Measurements from ENCODE around the gene MRPS2.
A peak's percentile ranks its signal among the peaks of the same experiment; 100 is the strongest.

The MRPS2 gene

DNA sequence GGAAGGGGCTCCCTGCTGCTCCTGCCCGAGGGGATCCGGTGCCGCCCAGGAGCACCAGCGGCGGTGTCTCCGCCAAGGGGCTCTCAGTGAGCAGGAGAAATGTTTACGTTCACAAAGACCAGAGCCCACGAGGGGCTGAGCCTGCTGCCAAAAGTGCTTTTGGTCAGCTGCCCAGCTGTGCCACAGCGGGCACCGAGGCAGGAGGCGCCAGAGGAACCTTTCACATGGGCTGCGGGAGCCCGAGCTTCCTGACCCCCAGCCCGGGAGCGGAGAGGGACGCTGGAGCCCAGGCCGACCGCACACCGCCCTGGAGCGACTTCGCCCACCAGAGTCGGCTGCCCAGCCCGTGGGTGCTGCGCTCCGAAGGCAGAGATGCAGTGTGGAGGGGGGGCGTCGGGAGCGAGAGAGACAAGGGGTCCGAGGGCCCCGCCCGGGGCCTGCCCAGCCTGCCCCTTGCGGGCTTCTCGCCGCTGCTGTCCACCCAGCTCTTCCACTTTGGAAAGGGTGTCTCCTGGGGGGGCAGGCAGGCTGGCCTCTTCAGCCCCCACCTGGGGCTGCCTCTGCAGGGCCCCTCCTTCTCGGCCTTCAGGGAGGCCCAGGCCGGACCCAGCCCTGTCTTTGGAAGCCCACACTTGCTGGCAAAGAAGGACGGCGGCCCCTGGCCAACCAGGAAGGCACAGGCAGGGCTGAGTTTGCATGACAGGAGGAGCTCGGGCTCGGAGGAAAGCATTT, 13.0 kb upstream of the MRPS2 start:
- no peak overlapping the region for H3K4me3 Mint-ChIP-seq
- no peak overlapping the region for H3K27ac Mint-ChIP-seq
- DNase-seq (ENCODE audit: low spot score): no peak
- no peaks in the 10 kb centered on the region for H3K36me3 Mint-ChIP-seq (ENCODE audit: low read depth)
- no peaks in the 10 kb centered on the region for H3K9me3 Mint-ChIP-seq
- peaks cover 6% of the 10 kb centered on the region for H3K27me3 Mint-ChIP-seq (ENCODE audit: low read depth)
- no peaks in the 10 kb centered on the region for H3K4me1 Mint-ChIP-seq (ENCODE audit: low read depth)

DNA sequence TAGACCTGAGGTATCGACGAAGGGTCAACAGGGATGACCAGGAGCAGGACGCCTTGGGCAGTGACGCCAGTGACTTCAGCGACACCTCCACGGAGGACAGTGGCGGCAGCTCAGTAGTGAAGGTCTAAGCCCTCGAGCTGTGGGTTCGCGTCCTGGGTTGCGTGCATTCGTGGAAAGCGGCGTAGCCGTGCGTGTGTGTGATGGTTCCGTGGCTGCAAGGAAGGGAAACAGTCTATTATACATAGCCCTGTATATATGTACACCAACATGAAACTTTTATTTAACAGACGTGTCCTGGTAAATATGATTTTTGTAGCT, 12.5 kb upstream of the MRPS2 start:
- H3K27ac Mint-ChIP-seq: no peak overlapping the region
- no peaks in the 10 kb centered on the region for H3K9me3 Mint-ChIP-seq
- H3K4me3 Mint-ChIP-seq: no peak overlapping the region

DNA sequence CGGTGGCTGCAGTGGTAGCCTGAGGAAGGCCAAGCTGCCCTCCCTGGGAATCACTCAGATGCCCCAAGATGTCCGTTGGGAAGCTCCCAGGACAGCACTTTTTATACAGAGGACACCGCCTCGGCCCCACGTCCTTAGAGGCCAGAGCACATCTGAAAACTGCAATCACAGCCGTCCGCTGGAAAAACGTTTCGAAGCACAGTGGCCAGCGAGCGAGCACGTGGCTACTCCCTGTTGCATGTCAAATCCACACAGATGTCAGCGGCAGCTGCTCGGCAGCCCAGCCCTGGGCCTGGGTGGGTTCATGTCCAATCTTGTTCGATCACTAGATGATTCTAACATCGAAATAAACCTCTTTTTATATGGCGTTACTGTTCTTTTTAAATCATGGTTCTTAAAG, 12.0 kb upstream of the MRPS2 start:
- no peak for DNase-seq (ENCODE audit: low spot score)
- Mint-ChIP-seq H3K4me3 (no peak overlapping the region), H3K4me1 (ENCODE audit: low read depth) (no peaks in the 10 kb centered on the region), H3K9me3 (no peaks in the 10 kb centered on the region), H3K36me3 (ENCODE audit: low read depth) (no peaks in the 10 kb centered on the region), H3K27ac (no peak overlapping the region), H3K27me3 (ENCODE audit: low read depth) (no peaks in the 10 kb centered on the region)

More for the DNA sequence above, 12.5 kb upstream of the MRPS2 start:
- no peak for DNase-seq (ENCODE audit: low spot score)
- Mint-ChIP-seq H3K27me3 (ENCODE audit: low read depth) (peaks cover under 1% of the 10 kb centered on the region), H3K36me3 (ENCODE audit: low read depth) (no peaks in the 10 kb centered on the region), H3K4me1 (ENCODE audit: low read depth) (no peaks in the 10 kb centered on the region)

DNA sequence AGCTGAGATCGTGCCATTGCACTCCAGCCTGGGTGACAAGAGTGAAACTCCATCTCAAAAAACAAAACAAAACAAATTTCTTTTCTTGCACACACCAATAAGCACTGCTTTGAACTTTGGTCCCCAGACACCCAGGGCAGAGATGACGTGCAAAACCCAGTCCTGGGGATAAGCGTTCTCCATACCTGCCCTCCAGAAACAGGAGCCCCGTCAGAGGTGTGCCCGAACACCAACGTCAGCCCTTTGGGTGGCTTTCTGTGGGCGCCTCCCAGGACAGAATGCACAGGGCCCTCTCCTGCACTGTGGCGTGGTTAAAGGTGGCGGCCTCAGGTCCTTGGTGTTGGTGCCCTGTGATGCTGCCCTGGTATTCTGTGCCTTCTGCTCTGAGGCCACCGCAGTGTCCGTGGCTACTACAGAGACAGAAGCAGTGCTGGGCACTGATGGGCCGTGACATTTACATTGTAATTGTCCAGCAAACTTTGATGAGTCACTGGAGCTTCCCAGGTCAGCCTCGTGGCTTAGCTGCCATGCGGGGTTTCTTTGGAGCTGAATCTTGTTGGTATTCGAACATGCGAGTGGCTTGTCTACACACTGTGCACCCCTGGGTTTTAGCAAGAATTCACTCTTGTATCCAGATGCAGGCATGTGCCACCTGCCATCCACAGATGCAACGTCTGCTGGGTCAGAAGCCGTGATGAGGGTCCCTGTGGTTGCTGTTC, 11.1 kb upstream of the MRPS2 start:
- Mint-ChIP-seq H3K4me1 (ENCODE audit: low read depth) (no peaks in the 10 kb centered on the region), H3K27me3 (ENCODE audit: low read depth) (no peaks in the 10 kb centered on the region), H3K4me3 (no peak overlapping the region), H3K27ac (no peak overlapping the region), H3K36me3 (ENCODE audit: low read depth) (no peaks in the 10 kb centered on the region), H3K9me3 (no peaks in the 10 kb centered on the region)
- DNase-seq (ENCODE audit: low spot score): no peak

DNA sequence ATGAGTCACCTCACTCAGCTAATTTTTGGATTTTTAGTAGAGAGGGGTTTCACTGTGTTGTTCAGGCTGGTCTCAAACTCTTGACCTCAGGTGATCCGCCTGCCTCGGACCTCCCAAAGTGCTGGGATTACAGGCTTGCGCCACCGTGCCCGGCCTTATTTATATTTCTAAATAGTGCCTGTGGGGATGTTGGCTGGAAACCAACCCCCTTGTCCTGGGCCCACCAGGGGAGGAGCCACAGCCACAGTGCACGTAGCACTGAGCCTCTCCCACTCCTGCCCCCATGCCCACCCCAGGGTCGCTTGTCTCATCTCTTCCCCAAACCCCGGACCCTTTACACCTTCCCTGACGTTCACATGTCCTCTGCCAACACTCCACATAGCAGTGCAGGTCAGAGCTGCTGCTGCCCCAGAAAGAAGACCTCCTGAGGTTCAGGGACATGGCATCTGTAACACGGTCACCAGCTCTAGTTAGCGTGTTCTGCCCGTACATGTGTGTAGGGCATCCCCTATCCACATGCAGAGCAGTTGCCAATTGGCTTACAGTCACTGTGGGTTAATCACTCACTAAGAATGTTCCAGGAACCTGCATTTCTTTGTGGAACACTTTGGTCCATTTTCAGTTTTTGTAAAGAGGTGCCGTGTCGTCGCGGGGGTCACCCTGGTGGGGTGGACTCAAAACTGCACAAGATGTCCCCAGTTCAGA, 10.2 kb upstream of the MRPS2 start:
- Mint-ChIP-seq H3K27me3 (ENCODE audit: low read depth) (no peaks in the 10 kb centered on the region), H3K36me3 (ENCODE audit: low read depth) (no peaks in the 10 kb centered on the region), H3K27ac (no peak overlapping the region), H3K9me3 (no peaks in the 10 kb centered on the region), H3K4me1 (ENCODE audit: low read depth) (no peaks in the 10 kb centered on the region), H3K4me3 (no peak overlapping the region)
- no peak for DNase-seq (ENCODE audit: low spot score)

DNA sequence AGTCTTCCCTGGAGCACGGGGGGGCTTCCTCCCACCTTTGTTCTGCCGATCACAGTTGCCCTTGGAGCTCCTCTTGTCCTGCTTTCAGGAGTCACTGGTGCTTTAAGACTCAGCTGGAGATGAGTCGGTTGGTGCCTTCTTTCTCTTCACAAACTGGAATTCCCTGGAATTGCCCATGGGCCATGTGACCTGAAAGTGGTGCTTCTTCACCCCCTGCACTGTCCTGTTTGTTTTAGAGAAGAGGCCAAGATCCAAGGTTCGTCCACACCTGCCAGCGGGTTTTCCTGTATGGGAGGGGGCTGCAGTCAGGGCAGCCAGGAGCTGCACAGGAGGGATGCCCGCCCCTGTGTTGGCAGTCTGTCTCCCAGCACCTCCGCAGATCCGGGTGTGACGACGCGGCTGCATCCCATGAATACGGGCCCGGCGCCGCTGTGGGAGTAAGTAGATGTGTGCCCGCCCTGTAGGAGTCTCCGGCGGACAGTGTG, 9.5 kb upstream of the MRPS2 start:
- Mint-ChIP-seq H3K36me3 (ENCODE audit: low read depth) (no peaks in the 10 kb centered on the region), H3K27ac (no peak overlapping the region), H3K4me3 (no peak overlapping the region), H3K4me1 (ENCODE audit: low read depth) (no peaks in the 10 kb centered on the region), H3K27me3 (ENCODE audit: low read depth) (no peaks in the 10 kb centered on the region), H3K9me3 (no peaks in the 10 kb centered on the region)
- DNase-seq (ENCODE audit: low spot score): no peak

DNA sequence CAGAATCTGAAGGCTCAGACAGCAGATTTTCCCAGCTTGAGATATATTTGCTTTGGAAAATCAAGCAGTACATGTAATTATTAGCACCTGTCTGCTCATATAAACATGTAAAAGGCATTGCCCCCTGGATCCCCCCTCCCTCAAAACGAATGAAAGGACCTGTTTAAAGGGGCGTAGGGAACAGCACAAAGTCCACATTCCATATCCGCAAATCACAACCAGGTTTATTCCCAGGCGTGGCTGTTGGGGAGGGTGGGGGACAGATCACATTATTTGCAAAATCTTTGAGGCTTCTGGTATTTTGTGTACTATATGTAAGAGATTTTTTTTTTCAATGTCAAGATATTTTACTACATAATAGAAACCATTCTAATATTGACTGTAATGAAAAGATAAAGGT, 8.7 kb upstream of the MRPS2 start:
- no peaks in the 10 kb centered on the region for H3K4me1 Mint-ChIP-seq (ENCODE audit: low read depth)
- DNase-seq (ENCODE audit: low spot score): no peak
- no peaks in the 10 kb centered on the region for H3K36me3 Mint-ChIP-seq (ENCODE audit: low read depth)
- H3K4me3 Mint-ChIP-seq: no peak overlapping the region
- H3K9me3 Mint-ChIP-seq: no peaks in the 10 kb centered on the region
- H3K27ac Mint-ChIP-seq: no peak overlapping the region
- no peaks in the 10 kb centered on the region for H3K27me3 Mint-ChIP-seq (ENCODE audit: low read depth)

DNA sequence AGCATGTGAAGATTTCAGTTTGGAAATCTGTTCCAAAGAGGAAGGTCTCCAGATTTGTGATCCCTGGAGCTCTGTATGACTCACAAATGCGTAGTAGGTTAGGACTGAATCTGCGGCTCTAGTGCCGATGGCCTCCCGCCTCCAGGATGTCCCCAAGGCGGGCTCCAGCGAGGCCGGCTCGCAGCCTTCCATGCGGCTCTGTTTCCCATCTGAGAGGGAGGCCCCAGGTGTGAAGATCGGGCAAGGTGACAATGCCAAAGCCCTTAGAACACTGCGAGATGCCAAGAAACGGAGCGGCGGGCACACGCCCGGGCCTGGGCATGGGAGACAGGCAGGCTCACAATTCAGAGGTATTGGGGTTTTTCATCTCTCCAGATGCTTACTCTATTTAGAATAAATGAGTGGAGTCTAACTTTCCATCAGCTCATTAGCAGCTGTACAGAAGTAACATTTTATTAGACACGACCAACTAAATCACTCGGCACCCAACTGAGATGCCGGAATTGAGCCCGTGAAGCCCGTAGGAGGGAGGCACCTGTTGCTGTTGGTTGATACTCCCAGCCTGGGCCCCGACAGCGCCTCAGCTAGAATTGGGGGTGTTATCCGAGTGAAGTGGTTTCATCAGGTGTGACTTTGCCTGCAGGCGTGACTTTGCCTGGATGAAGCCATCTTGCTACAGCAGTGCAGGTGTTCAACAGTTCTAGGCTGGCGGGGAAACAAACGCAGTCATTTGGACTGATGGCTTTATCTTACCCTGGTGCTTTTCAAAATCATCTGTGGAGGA, 7.4 kb upstream of the MRPS2 start:
- H3K9me3 Mint-ChIP-seq: no peaks in the 10 kb centered on the region
- no peaks in the 10 kb centered on the region for H3K4me1 Mint-ChIP-seq (ENCODE audit: low read depth)
- H3K36me3 Mint-ChIP-seq (ENCODE audit: low read depth): no peaks in the 10 kb centered on the region
- no peak for DNase-seq (ENCODE audit: low spot score)
- no peak overlapping the region for H3K4me3 Mint-ChIP-seq
- no peak overlapping the region for H3K27ac Mint-ChIP-seq
- peaks cover 2% of the 10 kb centered on the region for H3K27me3 Mint-ChIP-seq (ENCODE audit: low read depth)

DNA sequence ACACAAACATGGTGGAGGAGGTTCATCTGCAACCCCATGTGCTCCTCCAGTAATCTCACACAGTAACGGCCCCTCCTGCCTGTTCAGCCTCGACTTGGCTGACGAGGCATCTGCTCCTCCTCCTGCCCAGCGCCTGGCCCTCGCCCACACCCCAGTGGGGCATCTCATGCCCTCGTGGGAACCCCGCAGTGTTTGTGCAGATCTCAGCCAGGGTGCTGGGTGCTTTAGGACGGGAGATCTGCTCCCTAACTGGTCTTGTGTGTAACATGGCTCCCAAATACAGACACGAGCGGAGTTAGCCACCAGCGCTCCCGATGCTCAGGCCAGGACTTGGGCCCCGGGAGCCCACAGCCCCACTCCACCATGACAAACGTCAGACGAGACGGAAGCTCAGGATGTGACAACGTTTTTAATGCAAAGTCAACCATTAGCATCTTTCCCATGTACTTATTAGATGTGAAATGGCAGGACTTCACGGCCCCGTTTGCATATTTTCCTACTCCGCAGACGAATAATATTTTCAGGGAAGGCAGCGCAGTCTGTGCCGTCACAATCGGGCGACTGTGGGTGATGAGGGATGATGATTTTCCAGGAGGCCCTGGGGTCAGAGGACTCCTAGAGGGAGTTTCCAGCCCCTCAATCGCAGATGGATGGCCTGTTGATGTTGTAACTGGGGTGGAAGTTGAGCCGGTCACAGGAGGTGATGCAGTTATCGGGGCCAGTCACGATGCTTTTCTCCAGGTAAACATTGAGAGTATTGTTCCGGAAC, 5.5 kb upstream of the MRPS2 start:
- H3K9me3 Mint-ChIP-seq: no peaks in the 10 kb centered on the region
- H3K27me3 Mint-ChIP-seq (ENCODE audit: low read depth): peaks cover 7% of the 10 kb centered on the region
- no peak overlapping the region for H3K4me3 Mint-ChIP-seq
- H3K4me1 Mint-ChIP-seq (ENCODE audit: low read depth): peaks cover 2% of the 10 kb centered on the region
- H3K36me3 Mint-ChIP-seq (ENCODE audit: low read depth): no peaks in the 10 kb centered on the region
- no peak for DNase-seq (ENCODE audit: low spot score)
- no peak overlapping the region for H3K27ac Mint-ChIP-seq

DNA sequence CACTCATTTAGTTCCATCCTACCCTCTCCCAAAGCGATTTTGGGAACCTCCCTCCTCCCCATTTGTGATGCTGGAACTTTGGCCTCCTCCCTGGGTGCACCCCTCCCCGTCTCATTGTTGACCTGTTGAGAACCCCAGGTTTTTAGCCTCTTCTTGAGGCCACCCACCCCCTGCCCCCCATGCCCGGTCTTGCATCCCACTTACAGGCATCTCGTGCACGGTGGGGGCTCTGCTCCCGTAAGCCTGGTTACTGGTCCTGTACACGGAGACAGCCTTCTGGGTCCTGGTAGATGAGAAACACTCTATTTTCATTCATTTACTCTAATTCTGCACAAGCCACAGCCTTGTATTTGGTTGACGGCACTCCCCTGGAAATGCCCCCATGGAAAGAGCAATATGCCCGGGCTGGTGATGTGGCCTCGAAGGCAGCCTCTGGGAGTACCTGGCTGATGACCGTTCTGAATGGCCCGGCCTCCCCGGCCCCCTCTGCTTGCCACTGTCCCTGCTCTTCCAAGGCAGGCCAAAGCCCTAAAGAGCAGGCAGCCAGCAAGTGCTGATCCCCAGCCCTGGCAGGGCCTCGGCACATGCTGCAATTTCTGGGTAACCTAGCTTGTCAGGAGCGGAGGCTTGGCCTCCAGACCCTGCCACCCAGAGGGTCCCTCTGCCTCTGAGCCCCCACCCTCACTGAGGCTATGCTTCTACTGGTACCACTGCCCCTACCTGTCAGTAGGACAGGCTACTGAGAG, 1.9 kb upstream of the MRPS2 start:
- no peak overlapping the region for H3K4me3 Mint-ChIP-seq
- H3K27ac Mint-ChIP-seq: no peak overlapping the region
- H3K4me1 Mint-ChIP-seq (ENCODE audit: low read depth): peaks cover 7% of the 10 kb centered on the region
- H3K9me3 Mint-ChIP-seq: no peaks in the 10 kb centered on the region
- no peak for DNase-seq (ENCODE audit: low spot score)
- peaks cover 14% of the 10 kb centered on the region for H3K36me3 Mint-ChIP-seq (ENCODE audit: low read depth)
- H3K27me3 Mint-ChIP-seq (ENCODE audit: low read depth): peaks cover 7% of the 10 kb centered on the region

DNA sequence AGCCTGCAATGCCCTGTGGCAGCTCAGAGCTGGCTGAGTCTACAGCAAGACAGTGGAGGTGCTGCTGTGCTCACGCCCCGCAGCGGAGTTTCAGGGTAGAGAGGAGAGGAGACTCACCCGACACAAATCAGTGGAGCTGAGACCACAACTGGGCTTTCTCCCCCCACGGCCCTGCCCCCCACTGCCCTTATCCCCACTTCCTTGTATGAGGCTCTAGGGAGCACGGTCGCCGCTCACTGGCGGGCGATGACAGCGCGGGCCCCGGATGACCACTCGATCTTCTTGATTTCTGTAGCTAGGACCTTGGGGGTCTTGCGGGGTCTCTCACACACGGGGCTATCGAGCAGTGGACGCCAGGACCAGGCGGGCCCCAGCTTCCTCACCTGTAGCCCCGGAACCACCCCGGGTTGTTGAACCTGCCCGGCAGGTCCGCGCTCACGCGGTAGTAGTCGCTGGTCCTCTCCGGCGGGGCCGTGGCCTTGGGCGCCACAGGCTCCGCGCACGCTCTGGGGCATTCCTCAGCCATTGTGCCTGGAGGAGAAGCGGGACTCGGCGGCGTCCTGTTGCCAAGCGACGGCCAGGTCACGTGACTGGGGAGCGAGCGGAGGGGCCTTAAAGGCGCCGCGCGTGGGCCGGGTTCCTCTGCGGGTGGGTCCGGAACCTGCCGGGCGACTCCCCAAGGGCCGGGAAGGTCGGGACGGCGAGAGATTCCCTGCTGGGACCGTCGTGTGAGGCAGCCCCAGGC, 984 bp upstream of the MRPS2 start:
- Mint-ChIP-seq H3K36me3 (ENCODE audit: low read depth) (peaks cover 17% of the 10 kb centered on the region), H3K27me3 (ENCODE audit: low read depth) (peaks cover 7% of the 10 kb centered on the region), H3K4me1 (ENCODE audit: low read depth) (peaks cover 7% of the 10 kb centered on the region), H3K27ac (peak overlapping the region; percentile 45), H3K4me3 (peak overlapping the region; percentile 65), H3K9me3 (no peaks in the 10 kb centered on the region)
- DNase-seq (ENCODE audit: low spot score): peak; percentile 82

DNA sequence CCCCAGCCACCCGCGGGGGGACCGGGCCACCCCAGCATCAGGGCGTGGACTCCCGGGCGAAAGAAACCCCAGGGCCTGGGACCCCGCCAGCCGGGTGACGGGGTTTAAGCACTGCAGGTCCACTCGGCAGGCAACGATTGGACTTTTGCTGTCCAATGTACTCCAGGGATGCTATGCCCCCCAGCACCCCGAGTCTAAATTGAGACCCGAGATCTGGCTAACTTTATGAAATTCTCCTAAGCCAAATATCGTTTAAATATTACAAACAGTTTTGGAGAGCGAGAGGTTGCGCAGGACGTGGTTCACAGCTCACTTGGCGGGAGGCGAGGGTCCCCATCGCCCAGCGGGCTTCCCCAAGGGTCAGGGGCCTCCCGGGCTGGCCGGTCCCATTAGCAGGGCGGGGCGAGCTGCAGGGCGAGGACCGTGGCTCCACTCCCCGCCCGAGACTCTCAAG, 384 bp upstream of the MRPS2 start:
- Mint-ChIP-seq H3K27me3 (ENCODE audit: low read depth) (peaks cover 7% of the 10 kb centered on the region), H3K4me3 (peak overlapping the region; percentile 91), H3K9me3 (no peaks in the 10 kb centered on the region), H3K4me1 (ENCODE audit: low read depth) (peaks cover 9% of the 10 kb centered on the region), H3K36me3 (ENCODE audit: low read depth) (peaks cover 19% of the 10 kb centered on the region), H3K27ac (no peak overlapping the region)
- no peak for DNase-seq (ENCODE audit: low spot score)
